Cardiac septum (tissue), 1 donor: ENCODE data around the gene PTAR1. TPM values are rescaled to one million over a fixed set of nuclear protein-coding genes. Genes with fewer than 3 reads are reported as not detected.
"Not testable (repeated sequence)": the region's sequence is repeated elsewhere in the genome, so short reads cannot be mapped to it uniquely, and the experiment has no call there.

Experiments used
- DNase-seq: peaks from one replicate; pipeline ENCODE4 v3.0.0-alpha.2; 2020; ENCODE audit warnings: low spot score
- intact Hi-C: fragments of 100-400 bp; cut with DNase I; formaldehyde crosslinking; loops from one replicate; pipeline ENCODE4 v1.14.0; 2022
- long read RNA-seq: library from polyadenylated mRNA; unstranded; transcript quantifications from one replicate; pipeline ENCODE4 v2.0.0, GENCODE V29; 2021
- total RNA-seq: library from RNA; stranded (reverse); fragmentation: NEBNext Ultra II Directional; extraction: Animal tissue kit (Norgen Biotek cat#: 25700); gene quantifications from one replicate; pipeline ENCODE4 v1.2.1, GENCODE V29; 2021
- donor health status: DM: no; HTN: no; CAD: no.

Gene PTAR1, protein sequence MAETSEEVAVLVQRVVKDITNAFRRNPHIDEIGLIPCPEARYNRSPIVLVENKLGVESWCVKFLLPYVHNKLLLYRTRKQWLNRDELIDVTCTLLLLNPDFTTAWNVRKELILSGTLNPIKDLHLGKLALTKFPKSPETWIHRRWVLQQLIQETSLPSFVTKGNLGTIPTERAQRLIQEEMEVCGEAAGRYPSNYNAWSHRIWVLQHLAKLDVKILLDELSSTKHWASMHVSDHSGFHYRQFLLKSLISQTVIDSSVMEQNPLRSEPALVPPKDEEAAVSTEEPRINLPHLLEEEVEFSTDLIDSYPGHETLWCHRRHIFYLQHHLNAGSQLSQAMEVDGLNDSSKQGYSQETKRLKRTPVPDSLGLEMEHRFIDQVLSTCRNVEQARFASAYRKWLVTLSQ
- 27.3 TPM for total RNA-seq
- long read RNA-seq, partial matches to known transcripts, result 0 of 16 reads
- long read RNA-seq, other reads (novel, unspliced or antisense), result 14 of 16 reads

DNA sequence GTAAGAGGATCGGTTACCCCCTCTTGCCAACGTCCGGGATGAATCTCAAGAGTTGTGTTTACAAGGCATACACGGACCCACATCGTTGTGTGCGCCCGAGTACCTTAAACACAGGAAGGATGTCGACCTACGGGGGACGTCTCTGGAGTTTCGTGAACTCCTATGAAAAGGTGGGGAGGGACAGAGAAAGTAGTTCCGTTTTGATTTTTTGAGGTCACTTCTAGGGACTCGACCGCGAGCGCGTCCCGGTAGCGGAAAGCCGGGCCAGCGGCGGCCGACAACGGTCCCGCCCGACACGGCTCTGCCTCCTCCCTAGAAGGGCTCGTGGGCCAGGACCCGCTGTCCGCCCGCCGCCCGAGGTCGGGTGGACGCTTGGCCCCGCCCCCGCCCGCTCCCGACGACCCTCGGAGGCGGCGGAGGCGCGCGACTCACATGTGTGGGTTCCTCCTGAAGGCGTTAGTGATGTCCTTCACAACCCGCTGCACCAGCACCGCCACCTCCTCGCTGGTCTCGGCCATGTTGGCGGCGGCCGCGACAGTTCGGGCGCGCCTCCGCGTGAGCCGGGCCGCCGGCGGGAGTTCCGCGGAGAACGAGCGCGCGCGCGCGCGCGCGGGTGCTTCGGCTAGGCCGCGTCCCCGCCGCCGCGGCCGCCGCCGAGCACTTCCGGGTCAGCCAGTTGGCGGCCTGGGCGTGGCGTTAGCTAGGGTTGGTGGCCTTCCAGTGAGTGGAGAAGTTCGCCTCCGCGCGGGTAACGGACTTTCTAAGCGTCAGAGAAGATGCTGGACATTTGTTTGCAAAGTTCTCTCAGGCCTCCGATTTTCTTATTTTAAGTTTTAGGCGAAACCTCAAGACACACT is at the start of gene PTAR1:
Gene PTAR1 (minus strand): TSS at position 591 of the 857 bp plus-strand sequence. CDS start 73 bp downstream, at position 518.
- peak; percentile 96 for DNase-seq
- intact Hi-C loops, result loop anchor here (2.0 kb wide), 1 partner anchor 87 kb away; the partner anchor contains the start of gene APBA1

DNA sequence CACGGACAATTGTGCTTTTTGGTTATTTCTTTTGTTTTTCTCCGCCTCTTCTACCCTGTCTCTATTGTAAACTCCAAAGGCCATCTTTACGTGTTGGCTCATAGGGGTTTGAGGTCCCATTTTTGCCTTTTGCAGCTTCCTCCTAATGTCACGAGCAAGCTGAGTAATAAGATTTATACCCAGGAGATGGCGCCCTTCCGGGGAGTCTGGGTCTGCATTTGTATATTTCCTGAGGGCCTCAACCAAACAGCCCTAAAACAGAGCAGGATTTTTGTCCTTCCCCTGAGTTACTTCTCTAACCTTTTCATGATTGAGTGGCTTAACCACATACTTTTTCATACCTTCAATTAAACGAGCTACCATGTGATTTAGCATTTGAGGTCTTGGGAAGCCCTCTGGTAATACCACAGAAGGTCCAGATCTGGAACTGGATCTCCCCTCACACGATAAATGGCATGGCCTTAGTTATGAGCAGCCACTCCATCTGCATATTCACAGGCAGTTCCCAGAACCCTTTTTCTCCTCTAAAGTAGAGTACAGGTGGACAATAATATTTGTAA is 49.6 kb upstream of the PTAR1 start:
- intact Hi-C loops, result no loop called here
- no peak for DNase-seq

DNA sequence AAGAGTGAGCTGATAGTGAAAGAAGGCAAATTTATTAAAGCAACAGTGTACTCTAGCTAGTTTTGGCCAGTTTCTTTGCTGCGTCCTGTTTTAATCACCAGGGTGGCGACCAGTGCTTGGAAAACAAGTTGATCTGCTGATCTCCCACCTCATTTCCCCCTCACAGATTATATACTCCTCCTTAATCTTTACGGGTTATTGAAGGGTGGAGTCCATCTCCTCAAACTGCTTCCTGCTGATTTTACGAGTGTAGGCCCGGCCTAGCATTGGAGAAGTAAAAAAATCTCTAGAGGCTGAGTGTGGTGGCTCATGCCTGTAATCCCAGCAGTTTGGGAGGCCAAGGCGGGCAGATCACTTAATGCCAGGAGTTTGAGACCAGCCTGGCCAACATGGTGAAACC is 46.8 kb upstream of the PTAR1 start:
- DNase-seq, result no peak
- intact Hi-C loops, result no loop called here

DNA sequence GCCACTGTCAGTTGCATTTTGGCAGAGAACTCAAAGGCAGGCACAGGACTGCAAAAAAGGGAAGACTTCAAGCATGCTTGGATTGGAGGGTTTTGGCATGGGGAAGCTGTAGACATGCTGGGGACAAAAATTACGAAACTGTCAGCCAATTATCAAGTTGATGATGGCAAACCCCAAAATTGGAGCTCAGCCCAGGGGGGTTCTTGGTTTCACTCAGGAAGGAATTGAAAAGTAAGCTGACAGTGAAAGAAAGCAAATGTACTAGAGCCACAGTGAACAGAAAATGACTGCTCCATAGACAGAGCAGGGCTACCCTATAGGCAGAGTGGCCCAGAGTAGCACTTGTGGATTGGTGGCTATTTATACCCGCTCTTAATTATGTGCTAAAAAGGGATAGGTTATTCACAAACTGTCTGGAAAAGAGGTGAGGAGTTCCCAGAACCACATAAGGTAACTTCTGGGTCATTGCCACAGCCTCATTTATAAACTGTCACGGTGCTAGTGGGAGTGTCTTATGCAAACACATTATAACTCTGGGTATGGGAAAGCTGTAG is 46.2 kb upstream of the PTAR1 start:
- no peak for DNase-seq
- intact Hi-C loops, result no loop called here

DNA sequence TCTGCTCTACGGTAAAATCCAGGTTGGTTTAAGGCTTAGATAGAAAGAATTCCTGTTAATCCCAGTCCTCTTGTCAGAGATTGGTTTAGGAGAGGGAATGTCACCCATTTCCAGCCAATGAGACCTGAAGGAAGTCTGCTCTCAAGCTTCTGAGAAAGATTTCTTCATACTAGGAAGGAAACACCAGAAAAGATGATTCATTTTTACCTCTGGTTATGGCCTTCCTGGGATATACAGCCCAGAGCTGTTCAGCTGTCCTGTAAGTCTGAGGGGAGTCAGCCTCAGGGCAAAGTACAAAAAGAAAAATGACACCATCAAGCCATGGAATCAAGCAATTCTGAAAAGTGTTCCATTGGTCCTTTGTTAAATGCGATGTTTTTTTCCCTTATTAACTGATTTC is 42.2 kb upstream of the PTAR1 start:
- intact Hi-C loops, result no loop called here

DNA sequence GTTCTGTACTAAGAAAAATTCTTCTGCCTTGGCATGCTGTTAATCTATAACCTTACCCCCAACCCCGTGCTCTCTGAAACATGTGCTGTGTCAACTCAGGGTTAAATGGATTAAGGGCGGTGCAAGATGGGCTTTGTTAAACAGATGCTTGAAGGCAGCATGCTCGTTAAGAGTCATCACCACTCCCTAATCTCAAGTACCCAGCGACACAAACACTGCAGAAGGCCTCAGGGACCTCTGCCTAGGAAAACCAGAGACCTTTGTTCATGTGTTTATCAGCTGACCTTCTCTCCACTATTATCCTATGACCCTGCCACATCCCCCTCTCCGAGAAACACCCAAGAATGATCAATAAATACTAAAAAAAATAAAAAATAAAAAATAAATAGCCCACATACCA is 40.2 kb upstream of the PTAR1 start:
- intact Hi-C loops, result not testable (repeated sequence)

More for the DNA sequence above, 42.2 kb upstream of the PTAR1 start:
- no peak for DNase-seq

DNA sequence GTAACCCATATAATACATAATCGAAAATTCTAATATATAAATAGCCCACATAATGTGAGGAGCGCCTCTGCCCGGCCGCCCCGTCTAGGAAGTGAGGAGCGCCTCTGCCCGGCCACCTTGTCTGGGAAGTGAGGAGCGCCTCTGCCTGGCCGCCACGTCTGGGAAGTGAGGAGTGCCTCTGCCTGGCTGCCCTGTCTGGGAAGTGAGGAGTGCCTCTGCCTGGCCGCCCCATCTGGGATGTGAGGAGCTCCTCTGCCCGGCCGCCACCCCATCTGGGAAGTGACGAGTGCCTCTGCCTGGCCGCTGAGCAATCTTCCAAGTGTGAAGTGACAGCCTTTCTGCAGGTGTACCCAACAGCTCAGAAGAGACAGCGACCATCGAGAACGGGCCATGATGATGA is 39.7 kb upstream of the PTAR1 start:
- intact Hi-C loops, DNase-seq: not testable (repeated sequence)

More for the DNA sequence above, 40.2 kb upstream of the PTAR1 start:
- not testable (repeated sequence) for DNase-seq

DNA sequence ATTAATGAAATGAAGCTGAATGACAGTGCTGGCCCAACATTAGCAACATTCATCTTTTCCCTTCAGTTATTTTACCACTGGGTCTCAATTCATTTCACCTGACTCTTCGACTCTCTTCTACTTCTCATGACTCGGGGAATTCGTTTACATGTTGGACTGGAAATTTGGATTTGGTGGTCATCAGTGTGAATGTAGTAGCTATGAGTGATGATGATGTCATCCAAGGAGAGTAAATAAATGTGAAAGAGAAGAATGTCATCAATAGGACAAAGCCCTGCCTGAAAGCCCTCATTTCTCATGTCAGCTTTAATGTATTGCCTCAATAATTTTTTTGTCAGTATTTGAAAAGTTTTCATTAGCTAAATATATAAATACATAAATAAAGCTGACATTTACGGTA is 38.9 kb upstream of the PTAR1 start:
- DNase-seq, result no peak
- intact Hi-C loops, result no loop called here

DNA sequence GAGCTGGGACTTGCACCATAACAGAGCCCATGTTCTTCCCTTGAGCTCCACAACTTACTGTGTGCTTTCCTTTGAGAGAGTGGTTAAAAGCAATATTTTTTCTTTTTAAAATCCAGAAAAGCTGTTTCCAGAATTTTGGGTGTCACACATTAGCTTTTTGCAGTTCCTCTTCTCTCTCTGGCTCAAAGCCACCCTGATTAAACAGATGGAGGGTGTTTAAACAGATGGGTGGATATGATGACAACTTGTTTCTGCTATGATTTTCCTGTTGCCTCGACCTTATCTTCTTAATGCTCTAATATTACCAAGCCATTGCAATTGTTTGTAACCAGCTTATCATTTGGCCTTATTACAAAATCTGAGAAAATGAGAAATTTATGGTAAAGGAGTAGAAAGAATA is 37.9 kb upstream of the PTAR1 start:
- no peak for DNase-seq
- intact Hi-C loops, result no loop called here

DNA sequence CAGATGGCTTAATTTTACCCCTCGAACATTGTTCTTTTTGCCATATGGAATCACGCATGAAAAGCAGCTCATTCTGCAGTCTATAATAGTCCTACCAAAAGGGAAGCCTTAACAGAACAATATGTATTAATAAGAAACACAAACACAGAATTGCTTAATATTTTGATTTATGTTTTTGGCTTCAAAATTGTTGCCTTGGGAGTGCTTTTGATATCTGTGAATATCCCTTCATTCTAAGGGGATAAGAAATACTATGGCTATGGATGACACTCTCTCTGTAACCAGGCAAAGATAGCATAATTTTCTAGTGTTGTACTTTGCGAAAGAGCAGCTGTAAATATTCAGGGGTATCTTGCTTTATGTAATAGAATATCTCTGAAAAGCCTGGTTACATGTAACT is 34.5 kb upstream of the PTAR1 start:
- intact Hi-C loops, result no loop called here
- DNase-seq, result no peak

DNA sequence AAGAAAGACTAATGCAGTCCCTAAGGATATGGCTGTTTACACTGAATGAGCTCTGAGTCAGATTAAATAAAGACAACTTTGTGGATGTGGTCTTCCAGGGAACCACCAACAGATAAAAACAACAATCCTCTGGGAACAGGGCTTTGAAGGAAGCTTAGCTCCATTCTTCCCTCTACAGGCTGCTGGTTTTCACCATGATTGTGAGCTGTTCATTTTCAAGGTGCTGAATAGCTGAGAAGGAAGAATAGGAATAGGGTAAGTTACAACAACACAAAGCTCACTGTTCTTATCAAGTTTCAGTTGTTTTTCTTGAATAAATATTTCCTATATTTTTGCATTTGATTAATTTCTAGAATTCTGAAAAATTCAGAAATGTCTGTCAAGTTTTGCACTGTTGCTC is 25.9 kb upstream of the PTAR1 start:
- intact Hi-C loops, result no loop called here
- no peak for DNase-seq

DNA sequence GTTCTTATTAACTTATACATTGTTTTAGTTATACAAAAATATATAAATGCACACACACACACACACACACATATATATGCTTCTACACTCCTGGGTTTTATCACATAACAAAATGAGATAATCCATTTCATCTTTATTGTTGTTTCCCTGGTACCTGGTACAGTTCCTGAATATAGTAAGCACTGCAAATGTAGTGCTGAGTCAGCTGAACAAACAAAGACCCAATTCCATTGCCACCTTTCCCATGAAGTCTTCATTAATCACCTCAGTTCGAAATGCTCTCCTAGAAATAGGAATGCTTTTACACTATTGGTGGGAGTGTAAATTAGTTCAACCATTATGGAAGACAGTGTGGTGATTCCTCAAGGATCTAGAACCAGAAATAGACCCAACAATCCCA is 13.4 kb upstream of the PTAR1 start:
- intact Hi-C loops, result no loop called here
- DNase-seq, result no peak

DNA sequence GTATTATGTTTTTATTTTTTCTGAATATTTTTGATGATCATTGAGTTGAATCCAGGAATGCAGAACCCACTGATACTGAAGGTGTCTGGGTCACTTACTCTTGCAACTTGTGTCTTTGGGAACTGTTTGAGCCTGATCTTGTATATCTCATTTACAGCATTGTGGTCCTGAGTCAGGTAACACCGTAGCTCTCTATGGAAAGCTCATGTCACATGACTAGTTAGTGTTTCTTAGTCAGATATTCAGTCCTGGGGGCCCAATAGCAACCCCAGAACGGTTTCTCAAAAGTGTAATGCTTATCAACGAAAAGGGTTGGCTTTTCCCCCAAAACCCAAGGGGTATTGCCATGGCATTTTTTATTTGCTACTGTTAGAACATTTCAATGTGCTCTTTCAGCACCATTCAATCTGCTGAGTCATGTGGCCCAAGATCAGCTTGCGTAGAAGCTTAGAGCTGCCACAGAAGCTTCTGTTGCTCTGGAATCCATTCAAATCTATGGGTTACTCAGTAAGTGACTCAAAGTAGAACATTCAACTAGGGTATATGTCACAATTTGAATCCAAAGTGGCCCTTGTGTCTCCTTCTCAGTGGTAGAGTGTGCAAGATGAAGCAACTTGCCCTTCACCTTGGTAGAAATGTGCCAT is 12.1 kb upstream of the PTAR1 start:
- intact Hi-C loops, result no loop called here

DNA sequence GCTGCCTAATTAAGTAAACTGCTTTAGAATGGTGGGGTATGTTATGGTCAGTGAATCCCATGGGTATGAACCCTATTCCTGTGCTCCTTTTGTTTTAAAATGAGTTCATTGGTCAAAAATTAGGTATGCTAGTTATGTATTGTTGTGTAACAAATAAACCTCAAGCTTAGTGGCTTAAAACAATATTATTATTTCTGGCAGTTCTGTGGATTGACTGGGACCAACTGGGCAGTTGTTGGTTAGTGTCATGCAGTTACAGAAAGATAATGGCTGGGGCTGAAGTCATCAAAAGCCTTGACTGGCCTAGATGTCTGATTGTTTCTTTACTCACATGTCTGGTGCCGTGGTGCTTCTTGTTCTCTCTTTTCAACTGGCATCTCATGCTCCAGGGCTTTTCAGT is 8.9 kb upstream of the PTAR1 start:
- intact Hi-C loops, result no loop called here

More for the DNA sequence above, 12.1 kb upstream of the PTAR1 start:
- no peak for DNase-seq

DNA sequence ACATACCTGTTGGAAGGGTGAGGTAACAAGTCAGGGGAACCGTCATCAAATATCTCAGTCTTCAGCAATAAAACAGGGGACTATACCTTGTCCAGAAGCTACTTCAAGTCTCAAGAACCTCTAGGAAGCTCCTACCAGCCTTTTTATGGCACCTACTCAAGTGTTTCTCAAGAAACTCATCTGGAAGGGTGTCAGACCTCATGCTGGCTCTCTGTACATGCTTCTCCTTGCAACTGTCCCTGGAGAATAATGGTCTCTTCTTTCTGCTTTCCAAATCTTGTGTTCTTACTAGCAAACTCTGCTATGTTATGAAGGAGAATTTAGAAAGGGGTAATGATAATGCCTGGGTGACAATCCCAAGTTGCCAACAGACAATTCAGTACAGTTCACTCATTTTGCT is 8.3 kb upstream of the PTAR1 start:
- intact Hi-C loops, result no loop called here
- no peak for DNase-seq

More for the DNA sequence above, 8.9 kb upstream of the PTAR1 start:
- DNase-seq, result no peak

DNA sequence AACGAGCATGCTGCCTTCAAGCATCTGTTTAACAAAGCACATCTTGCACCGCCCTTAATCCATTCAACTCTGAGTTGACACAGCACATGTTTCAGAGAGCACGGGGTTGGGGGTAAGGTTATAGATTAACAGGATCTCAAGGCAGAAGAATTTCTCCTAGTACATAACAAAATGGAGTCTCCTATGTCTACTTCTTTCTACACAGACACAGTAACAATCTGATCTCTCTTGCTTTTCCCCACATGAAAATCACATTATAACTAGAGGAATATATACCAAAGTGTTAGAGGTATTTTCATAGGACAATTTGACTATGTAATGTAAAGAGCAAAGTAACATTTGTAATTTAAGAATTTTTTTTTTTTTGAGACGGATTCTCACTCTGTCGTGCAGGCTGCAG is 4.1 kb upstream of the PTAR1 start:
- intact Hi-C loops, DNase-seq: not testable (repeated sequence)

DNA sequence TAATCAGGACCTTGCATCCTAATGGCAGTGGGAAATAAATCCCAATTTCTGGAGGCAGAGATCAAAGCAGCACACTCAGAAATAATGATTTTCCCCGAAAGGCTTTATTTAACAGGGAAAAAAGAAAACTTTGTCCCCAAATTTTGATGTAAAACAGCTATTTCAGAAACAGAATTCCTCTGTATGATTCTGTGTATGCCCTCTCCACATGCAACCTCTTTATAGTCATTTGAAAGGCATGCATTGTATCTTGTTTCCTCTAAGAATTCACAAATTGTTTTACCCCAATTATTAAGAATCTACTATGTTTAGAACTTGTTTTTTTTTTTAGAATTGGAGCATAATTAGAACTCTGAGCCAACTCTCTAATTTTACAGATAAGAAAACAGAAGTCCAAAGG is 2.7 kb upstream of the PTAR1 start:
- intact Hi-C loops, result no loop called here
- DNase-seq, result no peak

DNA sequence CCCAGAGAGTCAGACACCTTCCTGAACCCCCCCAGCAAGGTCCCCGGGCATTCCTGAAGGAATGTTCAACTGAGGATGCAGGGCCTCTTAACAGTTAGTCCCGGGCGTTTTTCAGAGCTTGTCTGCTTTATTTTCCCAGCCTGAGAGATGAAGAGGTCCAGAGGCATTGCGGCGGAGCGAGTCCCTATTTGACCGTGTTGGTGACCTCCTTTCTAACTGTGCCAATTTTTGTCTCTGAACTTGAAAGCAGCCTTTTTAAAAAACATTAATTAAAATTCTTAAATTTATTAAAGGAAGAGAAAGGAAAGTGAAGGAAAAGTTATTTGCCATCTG is 433 bp upstream of the PTAR1 start:
- no peak for DNase-seq
- intact Hi-C loops, result no loop called here

DNA sequence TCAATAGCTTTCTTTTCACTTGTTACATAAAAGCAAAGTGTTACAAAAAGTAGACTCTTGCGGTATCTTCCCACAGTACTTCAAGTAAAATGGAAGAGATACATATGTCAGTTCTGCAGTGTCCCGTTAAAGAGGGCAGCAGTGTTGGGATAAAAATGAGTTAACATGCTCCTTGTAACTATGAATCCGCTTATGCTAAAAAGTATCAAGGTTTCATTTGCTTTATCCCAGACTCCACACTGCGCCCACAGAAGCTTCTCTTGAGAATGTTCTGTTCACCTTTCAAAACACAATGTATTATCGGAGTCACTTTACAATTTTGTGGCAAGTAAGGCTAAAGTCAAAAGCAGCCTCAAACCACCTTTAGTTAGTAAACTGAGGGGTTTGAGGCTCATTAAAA is 790 bp downstream of the PTAR1 start:
- DNase-seq, result no peak
- intact Hi-C loops, result loop anchor here (2.0 kb wide), 1 partner anchor 86 kb away; the partner anchor contains the start of gene APBA1
